RPMI7951 (cell line): Measurements from ENCODE around the gene ZNF730. TPM values are rescaled to one million over a fixed set of nuclear protein-coding genes. Genes with fewer than 3 reads are reported as not detected.

Experiments
- total RNA-seq: library from RNA; depleted of rRNA; stranded (reverse); fragments of >200 nt; shearing (Covaris generic); gene quantifications from 2 replicates; pipeline ENCODE4 v1.2.3, GENCODE V29; 2014; rRNA removed

The ZNF730 gene
- total RNA-seq, 1 experiment from 2014 or later: 7.2 TPM

Other genes starting within 250 kb of the ZNF730 start
- 0.12 and 0.88 TPM in 2 replicates for gene ZNF728, start 113.8 kb upstream of the ZNF730 start, total RNA-seq
- 14.6 and 15.0 TPM in 2 replicates for gene ZNF724, start 133.4 kb downstream of the ZNF730 start, total RNA-seq